Globus pallidus (tissue), 1 donor: Measurements from ENCODE around the gene NCAPH2.

Experiments used
- DNase-seq: peaks from one replicate; pipeline ENCODE4 v3.0.0-alpha.2; 2015; ENCODE audit warnings: low spot score

The NCAPH2 gene

GRCh38 chr22:50490531-50491308 lies 17.3 kb upstream of the NCAPH2 start:
- no peak for DNase-seq

DNA sequence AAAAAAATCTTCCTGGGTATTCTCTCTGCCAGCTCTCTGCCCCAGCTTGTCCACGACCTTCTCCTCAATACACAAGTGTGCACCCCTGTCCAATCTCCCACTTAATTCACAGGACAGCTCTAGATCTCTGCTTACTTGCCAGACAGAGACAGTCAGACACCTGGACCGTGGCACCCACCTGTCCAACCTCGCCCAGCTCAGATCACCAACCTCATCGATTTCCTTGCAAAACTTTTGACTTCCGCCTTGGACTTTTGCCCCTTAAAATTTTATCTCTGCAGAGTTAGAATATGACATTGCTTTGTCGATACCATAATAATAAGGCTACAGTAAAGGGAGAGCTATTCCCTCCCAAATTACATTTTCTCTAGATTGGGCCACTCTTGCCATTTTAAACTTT lies 10.9 kb upstream of the NCAPH2 start:
- no peak for DNase-seq

- peak; percentile 59 for DNase-seq
These were observed 9.6 kb upstream of the NCAPH2 start for GRCh38 chr22:50498322-50498890.

DNA sequence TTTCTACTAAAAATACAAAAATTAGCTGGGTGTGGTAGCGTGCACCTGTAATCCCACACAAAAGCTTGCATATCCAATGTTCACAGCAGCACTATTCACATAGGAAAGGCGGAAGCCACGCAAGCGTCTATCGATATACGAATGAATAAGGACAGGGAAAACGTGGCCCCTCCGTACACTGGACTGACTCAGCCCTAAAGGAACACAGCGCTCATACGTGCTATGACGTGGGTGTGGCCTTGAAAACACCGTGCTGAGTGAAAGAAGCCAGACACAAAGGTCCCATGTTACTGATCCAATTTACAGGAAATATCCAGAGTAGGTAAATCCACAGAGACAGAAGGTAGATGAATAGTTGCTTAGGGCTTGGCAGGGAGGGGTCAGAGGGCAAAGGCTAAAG lies 7.6 kb upstream of the NCAPH2 start:
- DNase-seq, result no peak

- DNase-seq, result no peak
These were observed 5.9 kb upstream of the NCAPH2 start for GRCh38 chr22:50502096-50502495.

DNA sequence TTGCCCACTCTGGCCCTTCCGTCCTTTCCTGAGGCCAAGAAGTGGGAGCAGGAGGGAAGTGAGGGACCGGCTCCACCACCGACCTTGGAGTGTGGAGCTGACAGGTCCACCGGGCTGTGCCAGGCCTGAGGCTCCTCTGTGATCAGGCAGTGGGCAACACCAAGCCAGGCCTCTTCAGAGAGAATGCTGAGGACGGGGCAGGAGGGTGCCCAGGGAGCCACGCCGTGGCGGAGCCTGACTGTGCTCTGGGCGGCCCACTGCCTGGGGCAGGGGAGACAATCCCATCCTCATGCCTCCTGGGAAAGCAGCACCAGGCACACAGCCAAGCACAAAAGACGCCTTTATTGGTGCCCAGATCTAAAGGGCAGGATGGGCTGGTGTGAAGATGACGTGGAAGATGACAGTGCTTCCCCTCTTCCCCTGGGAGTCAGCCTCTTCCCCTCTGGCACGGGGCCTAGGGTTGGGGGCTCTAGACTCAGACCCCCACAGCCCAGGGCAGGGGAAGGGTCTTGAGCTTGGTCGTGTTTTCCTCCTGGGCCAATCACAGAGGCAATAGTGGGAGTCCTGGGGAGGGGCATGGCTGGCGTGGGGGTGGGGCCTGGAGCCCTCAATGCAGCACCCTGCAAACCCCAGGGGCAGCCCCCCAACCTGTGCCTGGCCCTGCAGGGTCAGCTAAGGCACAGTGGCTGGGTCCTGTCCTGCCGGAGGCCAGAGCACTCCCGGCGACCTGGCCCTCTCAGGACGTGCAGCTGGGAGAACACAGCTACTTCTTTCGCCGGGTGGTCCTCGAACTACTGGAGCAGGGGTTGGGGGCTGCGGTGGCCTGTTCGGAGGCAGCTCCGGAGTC lies 5.2 kb upstream of the NCAPH2 start:
- no peak for DNase-seq

DNA sequence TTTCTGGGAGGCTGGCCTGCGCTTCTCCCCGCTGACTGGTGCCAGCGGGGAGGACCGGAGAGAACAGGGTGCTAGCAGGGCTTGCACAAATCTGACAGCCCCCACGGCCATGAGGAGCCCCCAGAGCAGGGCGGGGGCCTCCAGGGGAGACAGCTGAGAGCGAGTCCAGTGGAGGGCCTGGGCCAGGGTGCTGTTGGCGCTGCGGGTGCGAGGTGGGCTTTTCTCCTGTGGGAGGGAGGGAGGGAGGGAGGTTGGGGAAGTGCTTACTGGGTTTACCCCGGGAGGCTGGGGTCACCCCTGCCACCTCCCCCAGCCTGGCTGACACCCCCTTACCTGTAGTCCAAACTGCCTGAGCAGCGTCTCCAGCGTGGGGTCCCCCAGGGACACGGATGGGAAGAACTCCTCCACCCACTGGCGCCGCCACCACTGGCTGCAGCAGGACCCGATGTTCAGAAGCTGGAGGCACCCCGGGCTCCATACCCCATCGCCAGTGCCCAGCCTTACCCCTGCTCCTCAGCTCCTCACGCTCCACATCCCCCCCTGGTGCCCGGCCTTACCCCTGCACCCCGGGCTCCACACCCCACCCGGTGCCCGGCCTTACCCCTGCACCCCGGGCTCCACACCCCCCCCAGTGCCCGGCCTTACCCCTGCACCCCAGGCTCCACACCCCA lies 4.4 kb upstream of the NCAPH2 start:
- no peak for DNase-seq

GRCh38 chr22:50504369-50505211 lies 3.4 kb upstream of the NCAPH2 start:
- no peak for DNase-seq

- DNase-seq, result no peak
These were observed 2.7 kb upstream of the NCAPH2 start for GRCh38 chr22:50505276-50505775.

- no peak for DNase-seq
These were observed 2.0 kb upstream of the NCAPH2 start for GRCh38 chr22:50505776-50506610.

DNA sequence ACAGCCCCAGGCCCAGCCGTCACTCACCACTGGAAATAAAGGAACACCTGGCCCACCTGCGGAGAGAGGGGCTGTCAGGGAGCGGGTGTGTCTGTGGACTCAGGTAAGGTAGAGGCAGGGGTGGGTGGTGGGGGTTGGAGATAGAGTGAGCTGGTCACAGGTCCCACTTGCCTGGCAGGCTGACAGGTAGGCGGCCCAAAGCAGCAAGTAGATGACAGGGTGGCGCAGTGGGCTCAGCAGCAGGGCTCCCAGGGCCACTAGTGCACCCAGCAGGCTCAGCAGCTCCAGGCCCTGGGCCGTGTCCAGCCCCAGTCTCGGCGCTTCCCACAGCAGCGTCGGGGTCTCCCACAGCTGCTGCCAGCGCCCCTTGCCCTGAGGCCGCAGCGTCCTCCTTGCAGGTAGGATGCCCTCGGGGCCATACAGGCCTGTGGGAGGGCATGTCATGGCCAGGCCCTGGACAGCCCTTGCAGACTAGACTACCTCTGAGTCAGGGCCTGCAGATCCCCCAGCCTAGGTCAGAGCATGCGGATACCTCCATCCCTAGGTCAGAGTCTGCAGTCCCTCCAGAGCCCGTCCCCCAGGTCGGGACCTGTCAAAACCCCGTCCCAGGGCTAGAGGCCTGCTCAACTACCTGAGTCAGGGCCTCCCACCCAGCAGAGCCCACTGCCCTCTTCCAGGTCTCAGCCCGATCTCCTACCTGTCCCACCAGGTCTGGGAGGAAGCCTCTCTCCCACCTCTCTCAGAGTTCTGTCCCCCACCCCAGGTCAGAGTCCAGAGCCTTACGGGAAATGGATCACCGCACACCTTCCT lies 1.2 kb upstream of the NCAPH2 start:
- no peak for DNase-seq

GRCh38 chr22:50507421-50507990 lies 518 bp upstream of the NCAPH2 start, which contains the start of gene LMF2:
TSS of gene LMF2 (minus strand) at chr22:50507702. CDS start at chr22:50507675, 27 bp downstream.
- DNase-seq, result peak; percentile 96

- DNase-seq, result no peak
These were observed 873 bp downstream of the NCAPH2 start for GRCh38 chr22:50508897-50509296.

- no peak for DNase-seq
These were observed 5.2 kb downstream of the NCAPH2 start for GRCh38 chr22:50513175-50513574.

DNA sequence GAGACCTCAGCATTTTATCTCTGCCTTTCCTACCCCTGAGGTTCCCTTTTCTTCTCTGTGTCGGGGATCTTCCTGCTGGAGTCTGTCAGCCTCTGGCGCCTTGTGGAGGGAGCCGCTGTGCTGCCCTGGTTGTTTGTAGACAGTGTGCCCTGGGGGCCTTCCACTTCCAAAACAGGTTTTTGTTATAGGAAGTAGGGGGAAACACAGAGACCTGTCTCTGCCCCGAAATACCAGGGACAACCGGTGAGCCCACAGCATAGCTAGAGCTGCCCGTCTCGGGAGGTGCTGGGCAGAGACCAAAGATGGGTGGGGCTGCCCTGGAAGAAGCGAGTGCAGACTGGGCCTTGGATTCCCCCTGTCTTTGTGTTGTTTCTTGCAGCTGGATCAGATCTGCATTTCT lies 8.0 kb downstream of the NCAPH2 start:
- no peak for DNase-seq

GRCh38 chr22:50516891-50517290 lies 8.9 kb downstream of the NCAPH2 start:
- no peak for DNase-seq

DNA sequence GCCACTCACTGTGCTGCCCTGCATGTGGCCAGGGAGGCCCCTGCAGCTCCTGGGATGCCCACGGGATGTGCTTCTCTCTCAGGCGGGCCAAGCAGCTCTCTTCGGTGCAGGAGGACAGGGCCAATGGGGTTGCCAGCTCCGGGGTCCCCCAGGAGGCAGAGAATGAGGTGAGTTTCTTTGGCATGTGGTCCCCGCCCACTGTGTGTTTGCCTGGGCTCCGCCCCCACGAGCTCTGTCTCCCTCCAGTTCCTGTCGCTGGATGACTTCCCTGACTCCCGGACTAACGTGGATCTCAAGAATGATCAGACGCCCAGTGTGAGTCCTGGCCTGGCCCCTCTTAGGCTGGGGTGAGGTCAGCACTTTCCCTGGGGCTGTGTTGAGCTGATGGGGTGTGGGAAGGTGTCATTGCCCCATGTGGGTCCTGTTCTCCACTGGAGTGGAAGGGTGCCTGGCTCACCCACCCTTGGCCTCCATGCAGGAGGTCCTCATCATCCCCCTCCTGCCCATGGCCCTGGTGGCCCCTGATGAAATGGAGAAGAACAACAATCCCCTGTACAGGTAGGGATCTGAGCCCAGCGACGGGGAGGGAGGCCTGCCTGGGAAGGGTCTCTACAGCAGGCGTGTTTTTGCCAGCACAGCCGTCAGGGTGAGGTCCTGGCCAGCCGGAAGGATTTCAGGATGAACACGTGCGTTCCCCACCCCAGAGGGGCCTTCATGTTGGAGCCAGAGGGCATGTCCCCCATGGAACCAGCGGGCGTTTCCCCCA lies 9.7 kb downstream of the NCAPH2 start:
- DNase-seq, result no peak

DNA sequence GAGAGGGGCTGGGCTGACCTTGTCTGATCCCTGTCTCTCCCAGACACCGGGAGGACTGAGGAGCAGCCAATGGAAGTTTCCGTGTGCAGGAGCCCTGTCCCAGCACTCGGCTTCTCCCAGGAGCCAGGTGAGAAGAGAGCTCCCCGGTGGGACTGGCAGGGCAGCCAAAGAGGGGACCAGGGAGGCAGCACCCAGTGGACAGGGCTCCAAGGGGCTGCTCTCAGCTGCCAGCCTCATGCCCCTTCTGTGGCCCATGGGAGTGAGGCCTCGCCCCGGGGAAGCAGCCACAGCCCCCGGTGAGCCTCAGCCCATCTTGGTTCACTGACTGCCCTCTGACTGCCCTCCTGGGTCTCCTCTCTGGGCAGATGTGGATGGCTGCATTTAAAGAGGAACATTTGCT lies 10.6 kb downstream of the NCAPH2 start:
- no peak for DNase-seq
